Embryonic facial prominence (tissue), 1 donor: ENCODE data around the gene PRMT7.
"Not testable (repeated sequence)": the region's sequence is repeated elsewhere in the genome, so short reads cannot be mapped to it uniquely, and the experiment has no call there.

Experiments
- DNase-seq: peaks from one replicate; pipeline ENCODE4 v3.0.0-alpha.2; 2016; ENCODE audit errors: extremely low spot score

The PRMT7 gene

DNA sequence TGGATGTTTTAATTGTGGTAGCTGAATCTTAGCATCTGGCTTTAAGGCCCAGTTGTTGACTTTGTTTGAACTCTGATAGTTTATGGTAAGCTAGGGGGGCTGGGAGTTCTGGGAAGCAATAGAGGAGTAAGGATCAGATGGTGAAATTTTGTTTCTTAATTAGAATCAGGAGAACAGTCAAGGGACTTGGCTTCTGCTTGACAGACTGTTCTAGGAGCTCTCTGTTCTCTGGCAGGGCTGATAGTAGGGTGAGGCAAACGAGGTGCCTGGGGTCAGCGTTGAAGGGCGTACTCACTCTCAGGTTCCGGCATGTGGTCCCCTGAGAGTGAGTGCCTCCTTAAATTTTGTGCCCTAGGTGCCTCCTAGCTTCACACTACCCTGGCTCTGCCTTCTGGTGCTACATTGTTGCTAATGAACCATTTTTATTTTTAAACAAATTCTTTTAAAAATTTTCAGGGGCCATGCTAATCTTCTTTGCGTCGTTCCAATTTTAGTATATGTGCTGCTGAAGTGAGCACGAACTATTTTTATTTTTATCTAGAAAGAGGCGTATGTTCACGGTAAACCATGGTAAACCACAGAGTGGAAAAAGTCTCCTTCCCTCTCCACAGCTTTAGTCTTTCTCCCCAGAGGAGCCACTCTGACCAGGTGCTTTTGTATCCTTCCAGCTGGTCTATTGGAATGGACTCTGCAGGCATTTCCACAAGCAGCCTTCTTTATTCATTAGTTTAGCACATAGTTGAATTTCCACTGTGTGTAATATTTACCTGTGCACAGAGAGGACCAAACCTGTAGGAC is 26.8 kb upstream of the PRMT7 start:
- no peak for DNase-seq

DNA sequence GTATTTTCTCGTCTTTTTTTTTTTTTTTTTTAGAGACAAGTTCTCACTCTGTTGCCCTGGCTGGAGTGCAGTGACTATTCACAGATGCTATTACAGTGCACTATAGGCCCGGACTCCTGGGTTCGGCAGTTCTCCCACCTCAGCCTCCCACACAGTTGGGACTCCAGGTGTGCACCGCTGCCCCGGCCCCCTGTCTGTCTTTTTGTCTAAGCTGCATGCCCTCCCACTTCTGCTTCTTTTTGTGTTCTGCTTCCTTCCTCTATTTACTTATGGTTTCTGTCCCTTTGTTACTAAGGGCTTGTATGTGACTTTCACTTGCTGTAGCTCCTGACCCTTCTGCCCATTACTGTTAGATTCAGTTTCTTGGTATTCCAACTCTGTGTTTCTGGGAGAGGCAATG is 26.0 kb upstream of the PRMT7 start:
- no peak for DNase-seq

DNA sequence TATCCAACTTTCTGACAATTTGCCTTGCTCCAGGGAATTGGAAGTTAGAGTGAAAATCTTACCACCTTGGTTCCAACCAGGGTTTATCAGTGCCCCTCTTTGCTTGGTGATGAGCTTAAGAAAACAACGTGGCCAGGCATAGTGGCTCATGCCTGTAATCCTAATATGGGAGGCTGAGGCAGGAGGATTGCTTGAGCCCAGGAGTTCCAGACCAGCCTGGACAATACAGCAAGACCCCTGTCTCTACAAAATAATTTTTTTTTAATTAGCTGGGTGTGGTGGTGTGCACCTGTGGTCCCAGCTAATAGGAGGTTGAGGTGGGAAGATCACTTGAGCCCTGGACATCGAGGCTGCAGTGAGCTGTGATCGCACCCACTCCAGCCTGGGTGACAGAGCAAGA is 25.1 kb upstream of the PRMT7 start:
- DNase-seq = no peak

DNA sequence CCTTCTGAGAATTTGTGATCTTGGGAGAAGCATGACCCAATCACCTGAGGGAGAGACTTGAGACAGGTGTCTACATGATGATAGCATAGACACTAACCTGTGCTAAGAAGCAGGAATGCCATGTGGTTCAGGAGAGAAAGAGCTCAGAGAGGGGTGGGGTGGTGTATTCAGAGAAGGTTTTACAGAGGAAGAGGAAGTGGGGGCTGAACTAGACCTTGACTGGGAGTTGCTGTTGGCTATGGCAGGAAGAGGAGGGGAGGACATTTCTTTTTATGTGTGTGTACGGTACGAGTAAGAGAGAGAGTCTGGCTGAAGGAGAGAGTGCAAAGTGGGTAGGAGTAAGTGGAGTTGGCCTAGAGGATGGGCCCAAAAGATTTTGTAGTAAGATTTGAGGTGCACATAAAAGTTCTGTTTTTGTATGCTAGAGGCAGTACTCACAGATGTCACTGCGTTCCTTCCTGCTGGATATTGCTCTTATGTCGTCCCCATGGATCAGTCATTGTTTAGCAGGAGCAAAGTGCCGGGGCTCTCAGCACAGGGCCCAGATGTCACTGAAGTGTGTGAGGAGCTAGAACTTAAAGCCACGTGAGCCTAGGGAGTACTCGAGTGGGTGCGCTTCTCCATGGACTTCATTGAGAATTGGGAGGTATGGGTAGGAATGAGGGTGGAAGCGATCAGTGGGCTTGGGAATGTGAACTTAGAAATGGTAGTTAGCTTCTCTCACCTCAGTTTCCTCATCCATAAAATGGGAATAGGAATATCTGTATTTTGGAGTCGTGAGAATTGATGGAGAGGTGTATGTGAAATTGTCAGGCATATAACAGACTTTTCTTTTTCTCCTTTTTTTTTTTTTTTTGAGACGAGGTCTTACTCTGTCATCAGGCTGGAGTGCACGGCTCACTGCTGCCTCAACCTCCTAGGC is 24.4 kb upstream of the PRMT7 start:
- DNase-seq = no peak

DNA sequence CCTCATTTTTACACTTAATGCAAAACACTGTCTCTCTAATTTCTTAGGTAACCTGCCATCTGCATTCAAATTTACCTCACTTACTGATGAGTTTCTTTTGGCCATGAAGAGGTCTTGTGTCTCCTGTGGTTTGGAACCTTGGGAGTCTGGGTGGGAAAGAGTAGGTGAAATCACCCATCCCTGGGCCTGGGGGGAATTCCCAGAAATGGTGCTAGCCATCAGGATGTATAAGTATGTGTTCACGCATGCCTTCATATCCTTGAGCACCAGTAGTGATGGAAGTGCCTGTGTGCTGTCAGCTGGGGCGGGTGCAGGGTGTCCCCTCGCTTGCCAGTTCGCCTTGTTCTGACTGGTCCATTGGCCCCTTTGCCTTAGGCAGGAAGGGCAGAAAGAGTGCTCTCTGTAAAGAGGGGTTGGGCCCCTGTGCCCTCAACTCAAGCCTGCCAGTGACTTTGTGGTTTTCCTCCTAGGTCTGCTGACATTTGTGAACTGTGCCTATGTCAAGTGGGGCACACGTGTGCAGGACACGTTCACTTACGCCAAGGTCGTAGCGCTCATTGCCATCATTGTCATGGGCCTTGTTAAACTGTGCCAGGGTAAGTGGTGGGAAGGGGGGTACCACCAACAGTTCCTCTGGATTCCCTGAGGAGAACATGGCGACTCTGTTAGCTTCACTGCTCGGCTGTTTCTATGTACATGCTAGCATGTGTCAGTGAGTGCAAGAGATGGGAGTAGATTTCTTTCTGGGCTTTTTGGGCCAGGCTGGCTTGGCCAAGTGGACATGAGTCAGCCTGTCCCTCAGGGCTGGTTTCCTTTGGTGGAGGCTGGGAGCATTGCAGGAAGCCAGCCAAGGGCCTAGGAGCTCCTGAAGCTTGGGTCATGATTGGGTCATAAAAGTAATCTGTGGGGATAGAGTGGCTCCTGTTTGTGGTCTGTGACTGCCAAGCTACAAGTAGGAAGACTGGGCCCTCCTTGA is 23.3 kb upstream of the PRMT7 start:
- no peak for DNase-seq

DNA sequence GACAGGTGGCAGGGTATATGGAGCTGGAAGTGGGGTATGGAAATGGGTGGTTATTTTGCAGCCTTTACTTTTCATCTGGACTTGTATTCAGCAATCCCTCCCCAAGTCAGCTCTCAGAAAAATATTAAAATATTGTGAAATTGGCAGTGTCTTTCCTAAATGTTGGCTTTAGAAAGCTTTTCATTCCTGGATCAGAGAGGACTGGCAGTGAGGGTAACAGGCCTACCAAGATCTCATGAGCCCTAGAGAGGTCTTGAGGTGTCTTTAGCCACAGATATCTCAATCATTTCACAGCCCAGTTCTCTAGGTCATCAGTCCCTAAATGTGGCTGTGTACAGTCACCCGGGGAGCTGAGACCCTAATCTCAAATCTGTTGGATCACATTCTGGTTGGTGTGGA is 22.6 kb upstream of the PRMT7 start:
- no peak for DNase-seq

DNA sequence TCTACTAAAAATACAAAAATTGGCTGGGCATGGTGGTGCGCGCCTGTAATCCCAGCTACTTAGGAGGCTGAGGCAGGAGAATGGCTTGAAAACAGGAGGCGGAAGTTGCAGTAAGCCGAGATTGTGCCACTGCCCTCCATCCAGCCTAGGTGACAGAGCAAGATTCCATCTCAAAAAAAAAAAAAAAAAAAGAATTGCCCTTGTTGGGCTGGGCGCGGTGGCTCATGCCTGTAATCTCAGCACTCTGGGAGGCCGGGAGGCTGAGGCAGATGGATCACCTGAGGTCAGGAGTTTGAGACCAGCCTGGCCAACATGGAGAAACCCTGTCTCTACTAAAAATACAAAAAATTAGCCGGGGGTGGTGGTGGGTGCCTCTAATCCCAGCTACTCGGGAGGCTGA is 22.0 kb upstream of the PRMT7 start:
- DNase-seq = not testable (repeated sequence)

DNA sequence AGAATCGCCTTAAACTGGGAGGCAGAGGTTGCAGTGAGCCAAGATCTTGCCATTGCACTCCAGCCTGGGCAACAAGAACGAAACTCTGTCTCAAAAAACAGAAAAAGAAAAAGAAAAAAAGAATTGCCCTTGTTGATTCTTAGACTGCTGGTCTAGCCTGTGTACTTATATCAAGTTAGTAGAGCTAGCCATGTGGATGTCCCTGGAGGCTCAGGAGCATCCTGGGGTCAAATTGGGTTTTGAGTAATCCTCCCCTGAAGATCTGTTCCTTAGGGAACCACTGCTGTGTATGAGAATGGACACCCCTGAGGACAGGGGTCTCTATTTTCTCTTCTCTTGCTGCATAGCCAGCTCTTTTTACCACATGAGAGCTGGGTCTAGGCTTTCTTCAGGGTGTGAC is 21.6 kb upstream of the PRMT7 start:
- DNase-seq = no peak

DNA sequence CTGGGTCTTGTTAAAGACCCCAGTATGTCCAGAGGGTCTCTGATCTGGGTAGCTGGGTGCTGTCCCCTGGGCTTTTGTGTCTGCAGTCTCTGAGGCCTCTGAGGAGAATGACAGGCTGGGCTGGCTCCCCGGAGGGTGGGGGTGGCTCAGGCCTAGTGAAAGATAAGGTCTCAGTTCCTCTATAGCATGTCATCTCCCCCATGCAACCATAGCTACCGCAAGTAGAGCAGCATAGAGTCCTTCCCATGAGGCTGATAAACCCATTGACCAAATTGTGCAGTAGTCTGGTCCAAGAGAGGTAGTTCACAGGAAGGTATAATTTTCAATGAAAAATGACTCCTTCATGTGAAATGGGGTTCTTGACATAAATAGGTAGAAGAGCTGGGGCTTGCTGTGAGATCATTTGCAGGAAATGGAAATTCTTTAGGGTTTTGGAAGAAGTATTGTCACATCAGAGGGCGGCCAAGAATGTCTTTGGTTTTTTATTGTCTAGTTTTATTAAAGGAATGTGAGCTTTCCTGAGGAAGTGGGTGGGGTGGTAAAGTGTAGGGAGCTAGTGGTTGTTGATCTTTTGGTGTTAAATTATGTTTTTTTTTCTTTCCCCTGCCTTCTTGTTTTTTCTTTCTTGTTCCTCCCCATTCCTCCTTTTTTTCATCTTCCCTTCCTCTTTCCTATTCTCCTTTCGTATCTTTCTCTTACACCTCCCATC is 21.0 kb upstream of the PRMT7 start:
- no peak for DNase-seq

DNA sequence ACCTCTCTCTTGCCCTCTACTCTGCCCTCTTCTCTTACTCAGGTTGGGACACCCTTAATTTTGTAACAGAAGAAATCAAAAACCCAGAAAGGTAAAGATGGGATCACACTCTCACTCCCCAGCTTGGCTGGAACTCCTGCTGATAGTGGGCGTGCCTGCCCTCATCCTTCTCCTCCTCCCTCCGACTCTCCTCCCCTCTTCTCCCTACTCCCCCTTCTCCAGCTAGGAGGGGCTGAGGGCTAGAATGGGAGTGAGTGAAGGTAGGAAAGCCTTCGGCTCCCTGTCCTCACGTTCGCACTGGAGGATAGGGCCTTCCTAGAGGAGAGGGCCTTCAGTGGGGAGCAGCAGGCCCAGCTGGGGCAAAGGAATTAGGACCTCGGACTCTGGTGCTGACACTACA is 20.4 kb upstream of the PRMT7 start:
- no peak for DNase-seq

DNA sequence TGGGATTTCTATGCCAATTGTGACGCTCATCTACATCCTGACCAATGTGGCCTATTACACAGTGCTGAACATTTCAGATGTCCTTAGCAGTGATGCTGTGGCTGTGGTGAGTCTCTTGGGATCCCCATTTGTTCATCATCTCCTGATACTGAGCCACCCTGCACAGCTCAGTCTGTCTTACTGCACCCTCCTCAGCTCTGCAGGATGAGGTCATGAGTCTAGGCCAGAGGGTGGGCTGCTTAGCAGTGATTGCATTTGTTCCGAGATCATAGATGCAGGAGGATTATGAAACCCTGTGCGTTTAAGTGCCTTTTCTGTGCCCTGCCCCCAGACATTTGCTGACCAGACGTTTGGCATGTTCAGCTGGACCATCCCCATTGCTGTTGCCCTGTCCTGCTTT is 19.6 kb upstream of the PRMT7 start:
- DNase-seq = no peak

DNA sequence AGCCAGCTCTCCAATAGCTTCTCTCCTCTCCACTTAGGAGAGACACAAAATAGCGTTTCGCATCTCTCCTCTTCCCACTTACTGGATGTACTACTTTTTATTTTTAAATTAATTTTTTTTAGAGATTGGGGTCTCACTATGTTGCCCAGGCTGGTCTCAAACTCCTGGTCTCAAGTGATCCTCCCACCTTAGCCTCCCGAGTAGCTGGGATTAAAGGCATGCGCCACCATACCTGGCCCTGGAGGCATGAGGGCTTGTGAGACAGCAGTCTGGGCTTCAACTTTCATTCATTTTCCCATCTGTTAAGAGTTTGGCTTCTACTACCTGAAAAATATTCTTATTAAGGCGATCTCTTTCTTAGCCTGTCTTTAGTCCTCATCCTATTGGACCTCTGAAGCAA is 18.4 kb upstream of the PRMT7 start:
- DNase-seq = no peak

DNA sequence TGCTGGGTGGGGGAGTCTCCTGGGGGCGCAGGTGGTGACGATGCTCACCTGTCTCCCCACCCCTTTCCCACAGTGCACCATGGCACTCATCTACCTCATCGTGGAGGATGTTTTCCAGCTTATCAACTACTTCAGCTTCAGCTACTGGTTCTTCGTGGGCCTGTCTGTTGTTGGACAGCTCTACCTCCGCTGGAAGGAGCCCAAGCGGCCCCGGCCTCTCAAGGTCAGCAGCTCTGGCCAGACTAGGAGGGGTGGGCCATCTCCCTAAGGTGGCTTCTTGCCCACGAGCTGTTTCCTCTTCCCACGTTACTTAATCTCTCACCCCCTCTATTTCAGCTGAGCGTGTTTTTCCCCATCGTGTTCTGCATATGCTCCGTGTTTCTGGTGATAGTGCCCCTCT is 14.5 kb upstream of the PRMT7 start:
- no peak for DNase-seq

DNA sequence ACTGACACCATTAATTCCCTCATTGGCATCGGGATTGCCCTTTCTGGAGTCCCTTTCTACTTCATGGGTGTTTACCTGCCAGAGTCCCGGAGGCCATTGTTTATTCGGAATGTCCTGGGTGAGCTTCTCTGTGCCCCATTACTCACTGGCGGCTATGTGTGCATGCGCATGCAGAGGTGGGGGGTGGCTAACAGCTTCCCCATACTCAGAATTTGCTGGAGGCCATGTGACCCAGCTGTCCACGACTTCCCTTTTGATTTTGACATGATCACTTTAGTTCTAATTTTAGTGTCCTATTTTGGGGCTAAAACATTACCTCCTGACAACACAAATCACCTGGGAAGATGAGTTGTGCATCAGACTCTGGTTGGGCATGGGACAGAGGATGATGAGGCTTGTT is 14.1 kb upstream of the PRMT7 start:
- no peak for DNase-seq

DNA sequence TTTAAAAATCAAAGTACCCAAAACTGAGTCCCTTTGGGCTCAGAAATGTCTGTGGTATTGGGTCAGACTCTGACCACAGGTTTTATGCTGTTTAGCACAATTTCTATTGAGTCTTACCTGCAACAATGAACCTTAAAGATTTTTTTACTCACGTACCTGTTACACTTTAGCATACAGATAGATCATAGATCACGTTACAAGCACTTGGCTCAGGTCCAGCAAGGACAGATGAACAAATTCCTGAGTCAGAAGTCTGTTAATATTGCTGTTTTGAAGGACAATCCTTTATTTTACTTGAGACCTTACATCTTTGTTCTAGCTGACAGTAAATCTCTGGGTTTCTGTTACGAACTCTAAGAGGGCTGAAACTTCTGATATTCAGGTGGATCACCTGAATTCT is 12.9 kb upstream of the PRMT7 start:
- no peak for DNase-seq

DNA sequence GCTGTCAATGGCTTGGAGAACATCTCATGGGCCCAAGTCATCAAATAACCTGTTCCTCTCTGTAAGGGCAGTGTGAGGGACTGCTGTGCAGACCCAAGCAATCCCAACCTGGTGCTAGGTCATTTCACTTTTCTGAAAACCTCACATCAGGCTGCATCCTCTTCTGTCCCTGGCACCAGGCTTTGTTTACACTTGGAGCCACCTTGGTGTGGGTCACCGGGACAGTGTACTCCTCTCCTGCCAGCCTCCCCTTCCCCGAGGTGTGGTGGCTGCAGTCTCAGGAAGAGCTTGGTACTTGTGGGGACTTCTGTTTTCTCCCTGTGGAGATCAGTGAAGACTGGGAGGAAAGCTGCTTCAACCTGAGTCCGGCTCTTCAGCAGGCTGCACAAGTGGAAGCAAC is 12.5 kb upstream of the PRMT7 start:
- no peak for DNase-seq

DNA sequence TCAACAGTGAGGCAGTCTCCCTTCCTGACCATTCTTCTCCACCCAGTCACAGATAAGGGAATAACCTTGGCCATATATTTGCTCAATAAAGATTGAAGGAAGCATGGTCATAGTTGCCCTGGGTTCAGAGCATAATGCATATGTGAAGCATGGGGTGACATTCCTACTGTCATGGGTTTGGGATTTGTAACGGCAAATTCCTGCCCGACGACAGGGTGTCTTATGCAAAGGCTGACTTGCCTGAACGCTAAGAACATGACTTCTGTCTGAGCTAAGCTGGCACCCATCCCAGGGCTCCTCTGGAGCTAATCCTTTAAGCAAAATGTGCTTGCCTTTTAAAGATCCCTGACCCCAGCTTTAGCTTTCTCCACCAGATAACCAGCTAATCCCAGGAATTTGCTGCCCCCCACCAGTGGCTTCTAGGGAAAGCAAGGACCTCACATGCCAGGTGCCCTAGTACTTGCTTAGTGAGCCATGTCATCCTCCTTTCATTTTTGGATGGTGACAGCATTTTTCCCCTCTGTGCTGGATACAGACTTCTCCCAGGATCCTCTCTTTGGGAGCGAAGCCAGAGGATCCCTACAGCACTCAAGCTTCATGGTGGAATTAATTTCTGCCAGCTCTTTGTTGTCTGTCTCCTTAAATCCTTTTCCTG is 11.8 kb upstream of the PRMT7 start:
- DNase-seq = no peak

DNA sequence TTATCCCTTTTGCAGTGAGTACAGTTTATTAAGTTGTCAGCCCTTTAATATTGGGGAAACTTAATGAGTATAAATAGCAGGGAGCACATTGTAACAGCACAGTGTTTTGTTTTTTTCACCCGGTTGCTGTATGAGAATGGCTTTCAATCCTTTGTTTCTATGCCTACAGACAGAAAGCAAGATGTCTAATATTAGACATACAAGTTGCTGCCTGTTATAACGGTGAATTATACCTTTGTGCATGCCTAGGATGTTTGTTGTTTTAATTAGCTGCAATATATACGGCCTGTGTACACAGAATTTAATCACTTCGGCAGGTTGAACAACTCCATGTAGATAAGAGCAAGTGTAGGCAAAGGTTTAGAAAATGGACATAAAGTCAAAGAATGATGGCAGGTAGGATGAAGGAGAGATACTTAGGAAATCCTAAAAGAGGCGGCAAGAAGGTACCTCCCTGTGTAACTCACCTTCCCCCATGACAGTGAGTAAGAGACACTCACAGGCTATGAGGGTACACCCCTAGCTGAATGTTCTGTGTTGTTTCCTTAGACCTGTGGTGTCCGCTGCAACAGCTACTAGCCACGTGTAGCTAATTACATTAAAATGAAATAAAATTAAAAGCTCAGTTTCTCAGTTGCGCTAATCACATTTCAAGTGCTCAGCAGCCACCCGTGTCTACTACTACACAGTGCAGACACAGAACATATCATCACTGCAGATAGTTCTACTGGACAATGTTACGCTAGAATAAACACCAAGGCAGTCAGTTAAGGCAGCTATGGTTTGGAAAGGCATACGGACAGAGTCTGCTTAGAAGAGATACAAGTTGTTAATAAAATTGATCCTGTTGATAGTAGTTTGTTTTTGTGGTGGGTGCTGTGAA is 11.0 kb upstream of the PRMT7 start:
- DNase-seq = no peak

DNA sequence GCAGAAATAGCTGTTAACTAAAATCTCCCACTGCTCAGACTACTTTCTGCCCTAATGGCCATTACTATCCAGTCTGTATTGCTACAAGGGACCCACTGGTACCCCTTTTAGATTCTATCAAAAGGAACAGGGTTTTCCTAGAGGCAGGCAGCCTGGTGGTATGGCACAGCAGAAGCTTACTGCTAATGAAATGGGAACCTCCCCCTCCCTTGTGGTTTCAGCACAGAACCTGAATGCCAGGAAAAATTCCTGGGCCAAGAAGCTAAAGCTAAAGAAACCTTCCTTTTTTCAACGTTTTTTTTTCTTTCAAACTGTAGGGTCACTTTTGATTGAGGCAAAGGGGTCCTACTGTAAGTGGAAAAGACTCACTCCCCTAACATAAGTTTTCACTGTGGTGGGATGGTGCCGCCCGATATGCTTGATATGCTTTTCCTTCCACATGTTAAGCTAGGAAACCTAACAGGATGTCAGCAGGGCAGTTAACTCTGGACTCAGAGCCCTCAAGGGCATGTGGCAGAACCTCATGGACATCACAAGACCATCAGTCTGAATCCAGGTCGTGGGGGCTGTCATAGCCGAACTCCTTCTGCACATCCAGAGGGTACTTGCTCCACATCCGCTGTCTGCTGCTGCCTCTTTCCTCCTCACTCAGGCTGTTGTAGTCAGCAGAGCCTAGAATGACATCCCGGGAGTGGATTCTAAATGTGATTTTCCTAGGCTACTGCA is 9.9 kb upstream of the PRMT7 start:
- no peak for DNase-seq
